HG03457 (cell line): ENCODE results near the gene ZNF821.
A peak's percentile ranks its signal among the peaks of the same experiment; 100 is the strongest.
"Not testable (repeated sequence)": the region's sequence is repeated elsewhere in the genome, so short reads cannot be mapped to it uniquely, and the experiment has no call there.

ENCODE experiments used
- ATAC-seq: cut with Tn5 transposase; IDR thresholded peaks from one replicate; pipeline ENCODE4 v1.9.1; 2021; ENCODE audit warnings: moderate number of reproducible peaks; ENCODE audit not compliant: unreplicated experiment

ZNF821 gene

GRCh38 chr16:71902656-71903365 lies 18.8 kb upstream of the ZNF821 start:
- ATAC-seq = no peak

DNA sequence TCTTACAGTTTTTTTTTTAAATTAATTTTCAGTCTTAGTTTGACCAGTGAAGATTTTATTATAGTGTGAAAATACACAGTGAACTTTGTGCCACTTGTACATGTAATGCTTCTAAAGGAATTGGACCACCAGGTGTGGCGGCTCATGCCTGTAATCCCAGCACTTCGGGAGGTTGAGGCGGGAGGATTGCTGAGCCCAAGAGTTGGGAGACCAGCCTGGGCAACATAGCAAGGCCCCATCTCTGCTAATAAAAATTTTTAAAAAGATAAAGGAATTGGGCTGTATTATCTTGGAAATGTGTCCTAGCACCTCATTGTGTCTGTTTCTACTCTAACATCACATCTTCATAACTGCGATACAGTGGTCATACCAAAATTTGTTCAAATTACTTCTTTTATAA lies 15.2 kb upstream of the ZNF821 start:
- ATAC-seq = no peak

- ATAC-seq = no peak
Measured at GRCh38 chr16:71896764-71897368, 12.9 kb upstream of the ZNF821 start.

GRCh38 chr16:71895679-71896365 lies 11.8 kb upstream of the ZNF821 start:
- ATAC-seq = peak; percentile 31

GRCh38 chr16:71894921-71895678 lies 11.1 kb upstream of the ZNF821 start, which contains the start of gene IST1:
TSS of gene IST1 (plus strand) at chr16:71895531. CDS start at chr16:71915641, 20,110 bp downstream.
- ATAC-seq = peak; percentile 56

DNA sequence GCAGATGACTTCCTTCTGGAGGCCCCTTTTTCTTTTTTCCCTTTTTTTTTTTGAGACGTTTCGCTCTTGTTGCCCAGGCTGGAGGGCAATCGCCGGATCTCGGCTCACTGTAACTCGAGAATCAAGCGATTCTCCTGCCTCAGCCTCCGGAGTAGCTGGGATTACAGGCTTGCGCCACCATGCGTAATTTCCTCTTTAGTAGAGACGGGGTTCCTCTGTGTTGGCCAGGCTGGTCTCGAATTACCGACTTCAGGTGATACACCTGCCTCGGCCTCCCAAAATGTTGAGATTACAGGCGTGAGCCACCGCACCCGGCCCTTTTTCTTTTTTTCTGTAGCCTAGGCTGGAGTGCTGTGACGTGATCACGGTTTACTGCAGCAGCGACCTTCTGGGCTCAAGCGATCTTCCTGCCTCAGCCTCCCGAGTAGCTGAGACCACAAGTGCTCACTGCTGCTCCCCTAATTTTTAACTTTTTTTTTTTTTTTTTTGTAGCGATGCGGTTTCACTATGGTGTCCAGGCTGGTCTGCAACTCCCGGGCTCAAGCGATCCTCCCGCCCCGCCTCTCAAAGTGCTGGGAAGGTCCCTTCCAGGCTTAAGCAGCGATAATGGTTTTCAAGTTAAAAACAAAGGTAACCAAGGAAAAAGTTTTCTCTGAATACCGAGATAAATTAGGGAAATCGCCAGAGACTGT lies 10.4 kb upstream of the ZNF821 start:
- peak; percentile 12 for ATAC-seq

- no peak for ATAC-seq
Measured at GRCh38 chr16:71893888-71894228, 9.9 kb upstream of the ZNF821 start.

DNA sequence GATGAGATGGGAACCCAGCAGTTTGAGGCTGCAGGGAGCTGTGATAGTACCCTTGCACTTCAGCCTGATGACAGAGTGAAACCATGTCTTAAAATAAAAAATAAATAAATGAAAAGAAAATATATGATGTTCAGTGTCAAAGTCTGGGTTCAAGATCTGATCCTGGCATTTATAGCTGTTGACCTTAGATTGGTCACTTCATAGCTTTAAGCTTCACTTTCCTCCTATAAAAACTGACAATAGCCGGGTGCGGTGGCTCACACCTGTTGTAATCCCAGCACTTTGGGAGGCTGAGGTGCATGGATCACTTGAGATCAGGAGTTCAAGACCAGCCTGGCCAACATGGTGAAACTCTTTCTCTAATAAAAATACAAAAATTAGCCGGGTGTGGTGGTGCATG lies 5.2 kb upstream of the ZNF821 start:
- ATAC-seq = no peak

- ATAC-seq = no peak
Measured at GRCh38 chr16:71885261-71885650, 1.3 kb upstream of the ZNF821 start.

DNA sequence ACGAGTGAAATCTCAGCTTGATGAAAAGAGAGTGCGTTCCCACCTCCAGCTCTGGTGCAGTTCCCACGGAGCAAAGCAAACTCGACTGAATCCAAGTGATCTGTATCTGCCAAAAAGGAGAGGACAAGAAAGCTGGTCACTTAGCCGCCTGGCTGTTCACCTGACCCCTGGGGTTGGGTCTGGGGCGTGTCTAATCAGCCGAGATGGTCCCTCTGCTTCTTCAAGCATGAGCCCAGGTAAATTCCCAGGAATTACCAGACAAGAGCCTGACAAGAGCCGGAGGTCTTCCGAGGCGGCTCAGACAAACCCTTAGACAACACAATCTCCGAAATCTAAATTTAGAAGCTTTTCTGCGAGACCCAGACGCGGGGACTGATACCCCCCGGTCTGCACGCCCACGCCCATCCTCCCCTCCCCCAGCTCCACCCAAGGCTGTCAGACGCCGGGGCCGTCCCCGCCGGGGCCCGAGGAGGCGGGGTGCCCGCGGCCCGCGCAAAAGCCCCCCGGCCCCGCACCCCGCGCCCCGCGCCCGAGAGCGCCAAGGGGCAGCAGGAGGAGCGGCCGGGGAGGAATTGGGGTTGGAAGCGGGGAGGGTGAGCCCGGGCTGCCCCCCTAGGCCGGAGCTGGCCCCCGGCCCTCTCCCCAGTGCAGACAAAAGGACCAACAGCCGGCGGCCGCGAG lies 674 bp downstream of the ZNF821 start:
- peak; percentile 31 for ATAC-seq

DNA sequence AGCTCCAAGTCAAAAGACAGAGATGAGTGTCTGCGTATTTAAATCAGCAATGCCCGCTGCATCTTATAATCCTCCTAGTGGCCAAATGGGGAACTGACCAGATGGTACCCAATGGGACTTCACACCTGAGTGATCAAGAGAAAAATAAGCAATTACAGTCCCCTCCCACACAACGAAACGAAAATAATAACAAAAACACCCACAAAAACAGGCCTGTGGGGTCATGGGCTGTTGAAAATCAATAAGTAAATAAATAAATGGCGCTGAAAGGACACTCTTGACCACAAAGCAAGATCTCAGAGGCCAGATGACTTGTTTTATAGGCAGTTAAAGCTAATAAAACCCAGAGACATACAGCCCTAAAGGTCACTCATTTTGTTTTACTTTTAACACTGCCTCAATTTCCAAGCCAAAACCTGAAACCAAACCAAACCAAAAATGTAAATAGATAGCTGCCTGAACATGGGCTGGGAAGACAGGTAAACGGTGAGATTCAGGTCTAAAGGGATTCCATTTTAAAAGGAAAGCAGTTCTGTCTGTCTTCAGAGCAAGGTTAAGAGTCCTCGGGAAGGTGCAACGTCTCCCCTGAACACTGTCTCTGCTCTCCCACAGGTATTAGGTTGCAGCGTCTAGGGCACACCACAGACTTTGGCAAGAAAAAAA lies 1.3 kb downstream of the ZNF821 start:
- peak; percentile 28 for ATAC-seq

DNA sequence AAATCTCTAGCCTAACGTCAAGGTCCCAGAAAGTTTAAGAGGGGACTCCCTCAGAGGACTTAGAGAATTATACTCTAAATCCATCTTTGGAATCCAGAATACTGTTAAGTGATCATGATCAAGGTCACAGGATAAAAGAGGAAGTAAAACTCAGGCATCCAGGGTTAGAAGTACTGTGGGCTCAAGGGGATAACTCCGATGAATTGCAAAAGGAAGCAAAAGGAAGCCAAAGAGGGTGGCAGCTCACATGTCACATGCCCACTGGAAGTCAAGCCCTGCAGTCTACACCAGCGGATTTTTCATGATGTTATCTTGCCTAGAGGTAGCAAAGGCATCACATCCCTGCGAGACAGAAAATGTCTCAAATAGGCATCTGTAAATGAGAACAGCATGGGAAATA lies 3.8 kb downstream of the ZNF821 start:
- ATAC-seq = no peak

DNA sequence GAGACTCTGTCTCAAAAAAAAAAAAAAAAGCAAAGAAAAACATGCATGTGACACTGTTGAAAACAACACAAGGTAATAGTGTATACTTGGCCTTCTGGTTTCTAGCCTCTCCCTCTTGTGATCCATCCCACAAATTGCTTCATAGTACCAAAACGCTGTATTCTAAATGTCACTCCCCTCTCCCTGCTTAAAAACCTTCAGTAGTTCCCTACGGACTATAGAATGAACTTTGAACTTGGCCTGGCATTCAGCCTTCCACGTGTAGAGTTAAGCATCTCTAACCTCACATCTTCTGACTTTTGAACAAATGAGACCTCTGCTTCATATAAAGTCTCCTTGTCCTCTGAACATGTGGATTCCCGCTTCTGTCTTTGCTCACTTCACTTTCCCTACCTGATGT lies 5.1 kb downstream of the ZNF821 start:
- no peak for ATAC-seq

GRCh38 chr16:71873199-71873598 lies 10.8 kb downstream of the ZNF821 start:
- no peak for ATAC-seq

DNA sequence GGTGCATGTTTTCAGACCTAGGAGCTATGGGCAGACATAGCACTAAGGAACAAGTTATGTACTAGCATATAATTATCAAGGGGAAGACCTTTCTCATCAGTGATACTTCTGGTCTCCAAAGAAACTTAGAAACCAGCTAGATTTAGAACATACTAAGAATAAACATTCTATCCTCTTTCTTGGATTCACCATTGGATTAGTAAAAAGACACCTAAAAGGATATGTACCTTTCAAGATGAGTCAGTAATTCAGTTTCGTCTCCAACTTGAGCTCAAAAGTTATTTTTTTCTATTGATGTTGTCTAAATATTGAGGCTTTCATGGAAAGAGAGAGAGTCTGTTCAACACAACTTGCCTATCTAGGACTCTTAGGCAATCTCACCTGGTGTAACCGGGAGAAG lies 13.2 kb downstream of the ZNF821 start:
- no peak for ATAC-seq

DNA sequence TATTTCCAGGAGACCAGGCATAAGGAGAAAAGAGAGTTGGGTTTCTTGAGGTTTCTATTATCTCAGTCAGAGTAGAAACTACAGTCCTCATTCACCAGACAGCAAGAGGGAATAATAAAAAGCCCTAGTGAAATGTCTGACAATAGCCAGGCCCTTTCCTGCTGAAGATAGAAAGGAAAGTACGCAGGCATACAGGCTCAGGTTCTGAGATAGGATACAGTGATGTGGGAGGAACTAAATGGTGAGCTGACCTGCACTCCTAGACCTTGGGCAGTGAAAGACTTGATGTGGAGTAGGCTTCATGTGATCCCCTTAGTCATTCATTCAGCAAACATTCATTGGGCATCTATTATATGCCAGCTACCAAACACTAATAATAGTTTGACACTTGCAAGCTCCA lies 14.9 kb downstream of the ZNF821 start:
- no peak for ATAC-seq

DNA sequence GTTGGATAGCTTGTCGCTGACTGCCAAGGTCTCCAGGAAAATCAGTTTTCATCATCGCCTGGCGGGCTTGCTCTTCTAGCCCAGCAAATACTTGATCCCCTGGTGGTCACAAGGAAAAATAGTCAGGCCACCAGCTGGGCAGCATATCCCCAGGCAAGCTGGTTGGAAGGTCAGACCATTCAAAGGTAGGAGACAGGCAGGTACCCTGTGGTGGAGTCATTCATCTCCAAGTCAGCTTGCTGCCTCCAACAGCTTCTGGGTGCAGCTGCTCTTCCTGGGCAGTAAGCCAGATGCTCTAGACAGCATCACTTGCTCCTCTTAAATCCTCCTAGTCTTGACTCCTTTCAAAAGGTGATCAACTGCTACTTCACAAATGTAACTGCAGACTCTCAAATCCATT lies 16.0 kb downstream of the ZNF821 start:
- ATAC-seq = no peak

DNA sequence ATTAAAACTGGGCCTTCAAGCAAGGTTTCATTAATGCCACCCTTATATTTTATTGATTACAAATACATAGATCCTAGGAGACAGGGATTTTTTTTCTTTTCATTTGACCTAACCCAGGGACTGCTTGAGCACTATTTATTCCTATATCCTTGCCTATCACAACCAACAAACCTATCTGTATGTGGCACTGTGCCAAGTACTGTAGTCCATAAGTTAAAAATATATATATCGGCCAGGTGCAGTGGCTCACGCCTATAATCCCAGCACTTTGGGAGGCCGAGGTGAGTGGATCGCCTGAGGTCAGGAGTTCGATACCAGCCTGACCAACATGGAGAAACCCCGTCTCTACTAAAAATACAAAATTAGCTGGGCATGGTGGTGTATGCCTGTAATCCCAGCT lies 16.8 kb downstream of the ZNF821 start:
- not testable (repeated sequence) for ATAC-seq

DNA sequence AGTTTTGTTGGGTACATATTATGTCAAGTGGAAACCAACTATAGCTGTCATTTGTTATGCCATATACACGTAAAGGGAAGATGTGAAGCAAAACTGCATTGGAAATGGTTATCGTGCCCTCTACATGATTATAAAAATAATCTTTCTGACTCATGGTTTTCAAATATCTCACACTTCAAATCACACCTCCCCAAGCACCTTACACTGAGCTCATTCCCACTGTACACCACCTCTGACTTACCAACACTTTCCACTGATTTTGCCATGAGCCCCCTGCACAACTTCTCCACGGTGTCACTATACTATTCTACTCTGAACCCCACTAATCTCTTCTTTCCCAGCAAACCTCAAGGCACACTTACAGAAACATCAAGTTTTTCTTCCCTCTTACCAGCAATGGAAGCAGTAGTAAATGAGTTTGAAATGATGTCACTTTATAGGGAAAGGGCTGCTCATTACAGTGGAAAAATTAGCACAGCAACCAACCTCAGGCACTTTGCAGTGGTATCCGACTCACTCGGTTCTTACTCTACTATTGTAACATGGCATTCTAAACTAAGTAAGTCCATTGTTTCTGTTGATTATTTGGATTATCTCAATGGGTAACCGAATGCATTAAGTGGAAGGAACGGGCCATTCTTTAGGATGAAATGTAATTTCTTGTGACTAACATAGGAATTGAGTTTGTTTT lies 18.7 kb downstream of the ZNF821 start:
- ATAC-seq = no peak
